ENCODE results near the gene SPTY2D1.
"Not testable (repeated sequence)": the region's sequence is repeated elsewhere in the genome, so short reads cannot be mapped to it uniquely, and the experiment has no call there.

The SPTY2D1 gene

GRCh38 chr11:18594999-18595749 lies 39.0 kb downstream of the SPTY2D1 start:
- peaks cover 16% of the 10 kb centered on the region for H3K36me3 ChIP-seq
- H4K20me1 ChIP-seq, result no peaks in the 10 kb centered on the region
- H3K4me1 ChIP-seq, result peaks cover 8% of the 10 kb centered on the region
- no peak overlapping the region for H3K27ac ChIP-seq
- TF ChIP-seq Cebpa-rat (IDR thresholded peaks at IDR 0.05), result no peak
- H3K4me2 ChIP-seq, result no peak overlapping the region
- no peaks in the 10 kb centered on the region for H3K9me3 ChIP-seq
- H3K9ac ChIP-seq, result no peak overlapping the region
- no peak overlapping the region for H3K4me3 ChIP-seq
- H3K27me3 ChIP-seq, result no peaks in the 10 kb centered on the region

GRCh38 chr11:18594088-18594487 lies 40.1 kb downstream of the SPTY2D1 start:
- not testable (repeated sequence) for H3K4me3 ChIP-seq, H4K20me1 ChIP-seq, H3K9me3 ChIP-seq, H3K4me2 ChIP-seq, H3K27ac ChIP-seq, H3K27me3 ChIP-seq, H3K9ac ChIP-seq
- H3K4me1 ChIP-seq, result peaks cover 19% of the 10 kb centered on the region
- peaks cover 16% of the 10 kb centered on the region for H3K36me3 ChIP-seq

GRCh38 chr11:18590571-18590970 lies 43.6 kb downstream of the SPTY2D1 start:
- Histone ChIP-seq H3K27ac (no peak overlapping the region), H3K27me3 (no peaks in the 10 kb centered on the region), H4K20me1 (no peaks in the 10 kb centered on the region), H3K4me3 (no peak overlapping the region), H3K4me2 (peak overlapping the region; percentile 87), H3K36me3 (peaks cover 3% of the 10 kb centered on the region), H3K9me3 (no peaks in the 10 kb centered on the region), H3K9ac (0 out of 2 replicates have a peak overlapping the region, but pooled peaks have one; percentile 24), H3K4me1 (peaks cover 34% of the 10 kb centered on the region)
- no peak for TF ChIP-seq Cebpa-rat (IDR thresholded peaks at IDR 0.05)

- Histone ChIP-seq H3K4me1 (peaks cover 34% of the 10 kb centered on the region), H3K36me3 (no peaks in the 10 kb centered on the region; the same call in 1 of the 2 replicates), H3K27me3 (no peaks in the 10 kb centered on the region), H3K4me3 (peak within 1 kb of the TSS; percentile 89), H3K9ac (peak within 1 kb of the TSS; percentile 84), H3K4me2 (peak within 1 kb of the TSS; percentile 87), H3K9me3 (no peaks in the 10 kb centered on the region), H4K20me1 (no peaks in the 10 kb centered on the region), H3K27ac (peak within 1 kb of the TSS; percentile 76)
- TF ChIP-seq Cebpa-rat (IDR thresholded peaks at IDR 0.05), result no peak
Observed at GRCh38 chr11:18588297-18589252, 45.6 kb downstream of the SPTY2D1 start, which contains the start of gene UEVLD. UEVLD (minus strand) TSS chr11:18588734; CDS start chr11:18588654, 80 bp downstream.

DNA sequence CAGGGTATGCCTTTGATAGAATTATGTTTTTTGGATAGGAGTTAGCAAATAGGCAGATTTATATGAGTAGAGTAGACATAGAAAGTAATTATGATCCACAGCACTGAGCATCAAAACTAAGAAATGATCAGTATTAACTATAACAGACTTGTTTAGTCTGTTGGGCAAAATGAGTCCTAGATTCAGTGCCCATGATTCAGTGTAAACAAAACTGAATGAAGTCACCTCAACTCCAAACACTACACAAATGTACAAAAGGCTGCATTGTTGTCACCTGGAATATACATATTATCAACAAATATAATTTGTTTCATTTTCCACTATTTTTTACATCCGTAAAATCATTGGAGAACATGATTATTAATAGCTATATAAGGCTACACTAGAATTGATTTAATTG lies 52.3 kb downstream of the SPTY2D1 start:
- Histone ChIP-seq H3K4me1 (peaks cover 1% of the 10 kb centered on the region; the same call in 1 of the 2 replicates), H4K20me1 (no peaks in the 10 kb centered on the region), H3K4me2 (no peak overlapping the region), H3K9ac (no peak overlapping the region), H3K27me3 (no peaks in the 10 kb centered on the region), H3K4me3 (no peak overlapping the region), H3K27ac (no peak overlapping the region), H3K36me3 (peaks cover 14% of the 10 kb centered on the region), H3K9me3 (no peaks in the 10 kb centered on the region)
- no peak for TF ChIP-seq Cebpa-rat (IDR thresholded peaks at IDR 0.05)

DNA sequence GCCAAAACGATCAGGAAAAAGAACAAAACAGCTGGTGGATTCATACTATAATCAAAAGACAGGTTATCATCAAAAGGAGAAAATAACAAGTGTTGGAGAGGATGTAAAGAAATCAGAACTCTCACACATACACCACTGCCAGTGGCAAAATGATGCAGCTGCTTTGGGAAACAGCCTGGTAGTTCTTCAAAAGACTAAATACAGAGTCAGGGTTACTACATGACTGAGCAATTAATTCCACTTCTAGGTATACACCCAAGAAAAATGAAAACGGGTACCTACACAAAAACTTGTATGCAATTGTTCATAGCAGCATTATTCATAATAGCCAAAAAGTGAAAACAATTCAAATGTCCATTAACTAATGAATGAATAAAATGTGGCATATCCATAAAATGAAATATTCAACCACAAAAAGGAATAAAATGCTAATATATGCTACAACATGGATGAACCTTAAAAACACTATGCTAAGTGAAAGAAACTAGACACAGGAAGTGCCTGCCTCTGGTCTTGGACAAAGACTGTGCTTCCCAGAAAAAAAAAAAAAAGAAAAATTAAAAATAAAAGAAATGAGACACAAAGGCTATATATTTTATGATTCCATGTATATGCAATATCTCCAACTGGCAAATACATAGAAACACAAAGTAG lies 53.9 kb downstream of the SPTY2D1 start:
- Histone ChIP-seq H3K4me3 (no peak overlapping the region), H3K27me3 (no peaks in the 10 kb centered on the region), H3K27ac (no peak overlapping the region), H3K9ac (no peak overlapping the region), H4K20me1 (no peaks in the 10 kb centered on the region), H3K4me2 (no peak overlapping the region), H3K4me1 (no peaks in the 10 kb centered on the region), H3K9me3 (no peaks in the 10 kb centered on the region), H3K36me3 (peaks cover 27% of the 10 kb centered on the region)
- no peak for TF ChIP-seq Cebpa-rat (IDR thresholded peaks at IDR 0.05)

GRCh38 chr11:18578975-18579598 lies 55.1 kb downstream of the SPTY2D1 start:
- H3K36me3 ChIP-seq, result peaks cover 38% of the 10 kb centered on the region
- H3K9ac ChIP-seq, result no peak overlapping the region
- H3K4me3 ChIP-seq, result no peak overlapping the region
- no peaks in the 10 kb centered on the region for H4K20me1 ChIP-seq
- H3K9me3 ChIP-seq, result no peaks in the 10 kb centered on the region
- no peak for TF ChIP-seq Cebpa-rat (IDR thresholded peaks at IDR 0.05)
- H3K4me2 ChIP-seq, result no peak overlapping the region
- H3K4me1 ChIP-seq, result no peaks in the 10 kb centered on the region
- H3K27me3 ChIP-seq, result no peaks in the 10 kb centered on the region
- H3K27ac ChIP-seq, result no peak overlapping the region

DNA sequence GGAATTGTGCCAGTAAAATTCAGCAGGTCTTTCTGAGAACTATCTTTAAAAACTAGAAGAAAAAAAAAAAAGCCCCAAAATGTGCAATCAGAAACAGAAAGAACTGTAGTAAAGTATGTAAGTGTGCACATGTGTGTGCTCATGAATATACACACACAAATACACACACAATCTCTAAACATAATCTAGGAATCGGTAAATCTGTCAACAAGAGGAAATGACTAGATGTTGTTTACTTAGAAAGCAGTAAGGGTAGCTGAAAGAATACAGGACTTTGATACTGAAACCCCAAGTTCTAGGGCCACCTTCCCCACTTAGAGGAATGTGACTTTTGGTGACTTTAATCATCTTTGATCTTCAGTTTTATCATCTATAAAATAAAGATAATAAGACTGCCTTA lies 58.8 kb downstream of the SPTY2D1 start:
- no peaks in the 10 kb centered on the region for H3K4me1 ChIP-seq
- no peaks in the 10 kb centered on the region for H3K9me3 ChIP-seq
- no peaks in the 10 kb centered on the region for H4K20me1 ChIP-seq
- no peaks in the 10 kb centered on the region for H3K27me3 ChIP-seq
- TF ChIP-seq Cebpa-rat (IDR thresholded peaks at IDR 0.05), result no peak
- peaks cover 52% of the 10 kb centered on the region for H3K36me3 ChIP-seq
- no peak overlapping the region for H3K4me3 ChIP-seq
- no peak overlapping the region for H3K27ac ChIP-seq
- H3K9ac ChIP-seq, result no peak overlapping the region
- H3K4me2 ChIP-seq, result no peak overlapping the region

- Histone ChIP-seq H3K9ac (no peak overlapping the region), H3K27me3 (no peaks in the 10 kb centered on the region), H3K9me3 (no peaks in the 10 kb centered on the region), H3K4me1 (no peaks in the 10 kb centered on the region), H3K27ac (no peak overlapping the region), H3K36me3 (peaks cover 50% of the 10 kb centered on the region), H3K4me2 (no peak overlapping the region), H3K4me3 (no peak overlapping the region), H4K20me1 (no peaks in the 10 kb centered on the region)
- no peak for TF ChIP-seq Cebpa-rat (IDR thresholded peaks at IDR 0.05)
Observed at GRCh38 chr11:18567081-18567480, 67.1 kb downstream of the SPTY2D1 start.
